HFFc6 (cell line): ENCODE data around the gene STK11. TPM values are rescaled to one million over a fixed set of nuclear protein-coding genes. Genes with fewer than 3 reads are reported as not detected.

ENCODE experiments used
- DNase-seq: peaks from one replicate; pipeline ENCODE4 v3.0.0-alpha.2; 2018
- H3K27ac Mint-ChIP-seq: 2 replicates; pipeline ENCODE4 v1.8.0; 2020; ENCODE audit warnings: mild to moderate bottlenecking, mixed read lengths
- H3K27me3 Mint-ChIP-seq: 2 replicates; pipeline ENCODE4 v1.8.0; 2021; ENCODE audit warnings: mild to moderate bottlenecking, moderate library complexity, mixed read lengths; ENCODE audit not compliant: insufficient read depth
- H3K36me3 Mint-ChIP-seq: 2 replicates; pipeline ENCODE4 v1.8.0; 2021; ENCODE audit warnings: low read depth, mixed read lengths
- H3K4me1 Mint-ChIP-seq: 2 replicates; pipeline ENCODE4 v1.8.0; 2020; ENCODE audit warnings: low read depth, mixed read lengths
- H3K4me3 Mint-ChIP-seq: 2 replicates; pipeline ENCODE4 v1.8.0; 2020; ENCODE audit warnings: mild to moderate bottlenecking, moderate library complexity, mixed read lengths
- H3K9me3 Mint-ChIP-seq: 2 replicates; pipeline ENCODE4 v1.8.0; 2020; ENCODE audit warnings: mild to moderate bottlenecking, mixed read lengths
- total RNA-seq, 6 experiments: library from RNA; stranded (reverse); fragmentation: NEBNext Ultra II Directional; extraction: Animal tissue kit (Norgen Biotek cat#: 25700); gene quantifications; 2 replicates in 1 of 6; 3 replicates in 5 of 6; pipeline ENCODE4 v1.2.3, GENCODE V29; 2021
- TF ChIP-seq, protein P1 (sequence below): fragments of 200-600 bp; sonication (generic); IDR thresholded peaks from 2 replicates; pipeline ENCODE4 v1.5.0; 2021; ENCODE audit warnings: antibody characterized with exemption, mild to moderate bottlenecking

Gene STK11
- total RNA-seq, 6 experiments from 2014 or later = 52.9 to 59.1 (median 56.7) TPM

DNA sequence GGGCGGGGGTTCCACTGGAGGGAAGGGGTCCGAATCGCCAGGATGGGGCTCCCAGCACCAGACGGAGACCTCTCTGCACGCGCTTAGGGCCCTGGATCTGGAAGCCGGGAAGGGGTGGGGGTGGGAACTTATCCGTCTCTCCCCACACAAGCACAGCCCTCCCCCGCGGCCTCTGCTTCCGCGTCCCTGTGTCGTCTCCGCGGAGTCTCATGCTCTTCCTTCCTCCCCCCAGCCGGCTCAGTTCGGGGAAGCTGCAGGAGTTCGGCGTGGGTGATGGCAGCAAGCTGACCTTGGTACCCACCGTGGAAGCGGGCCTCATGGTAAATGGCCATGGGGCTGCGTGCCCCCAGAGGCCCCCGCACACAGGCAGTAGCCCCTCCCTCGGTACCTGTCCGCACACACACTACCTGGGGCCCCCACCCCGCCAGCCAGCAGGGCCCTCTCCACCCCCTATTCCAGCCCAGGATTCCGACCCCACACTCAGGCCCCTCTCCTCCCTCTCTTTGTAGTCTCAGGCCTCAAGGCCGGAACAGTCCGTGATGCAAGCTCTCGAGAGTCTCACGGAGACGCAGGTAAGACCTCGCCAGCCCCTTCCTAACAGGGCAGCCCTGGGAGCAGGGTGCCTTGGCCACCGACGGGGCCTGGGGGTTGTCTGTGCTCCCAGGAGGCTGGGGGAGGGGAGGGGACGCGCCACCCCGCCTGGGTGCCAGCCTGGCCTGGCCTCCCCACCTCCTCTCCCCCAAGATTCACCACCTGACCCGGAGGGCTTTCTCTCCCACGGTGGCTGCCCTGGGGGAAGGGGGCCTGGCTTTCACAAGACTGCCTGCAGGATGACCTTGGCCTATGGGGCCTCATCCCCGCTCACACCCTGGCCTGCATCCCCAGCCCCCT is 46.0 kb downstream of the STK11 start:
- Mint-ChIP-seq H3K27me3 (peaks cover 20% of the 10 kb centered on the region), H3K4me1 (peaks cover 12% of the 10 kb centered on the region), H3K9me3 (no peaks in the 10 kb centered on the region), H3K36me3 (peaks cover 12% of the 10 kb centered on the region), H3K27ac (peak overlapping the region; percentile 92), H3K4me3 (peak overlapping the region; percentile 93)
- DNase-seq = peak; percentile 50
- TF ChIP-seq, protein P1, sequence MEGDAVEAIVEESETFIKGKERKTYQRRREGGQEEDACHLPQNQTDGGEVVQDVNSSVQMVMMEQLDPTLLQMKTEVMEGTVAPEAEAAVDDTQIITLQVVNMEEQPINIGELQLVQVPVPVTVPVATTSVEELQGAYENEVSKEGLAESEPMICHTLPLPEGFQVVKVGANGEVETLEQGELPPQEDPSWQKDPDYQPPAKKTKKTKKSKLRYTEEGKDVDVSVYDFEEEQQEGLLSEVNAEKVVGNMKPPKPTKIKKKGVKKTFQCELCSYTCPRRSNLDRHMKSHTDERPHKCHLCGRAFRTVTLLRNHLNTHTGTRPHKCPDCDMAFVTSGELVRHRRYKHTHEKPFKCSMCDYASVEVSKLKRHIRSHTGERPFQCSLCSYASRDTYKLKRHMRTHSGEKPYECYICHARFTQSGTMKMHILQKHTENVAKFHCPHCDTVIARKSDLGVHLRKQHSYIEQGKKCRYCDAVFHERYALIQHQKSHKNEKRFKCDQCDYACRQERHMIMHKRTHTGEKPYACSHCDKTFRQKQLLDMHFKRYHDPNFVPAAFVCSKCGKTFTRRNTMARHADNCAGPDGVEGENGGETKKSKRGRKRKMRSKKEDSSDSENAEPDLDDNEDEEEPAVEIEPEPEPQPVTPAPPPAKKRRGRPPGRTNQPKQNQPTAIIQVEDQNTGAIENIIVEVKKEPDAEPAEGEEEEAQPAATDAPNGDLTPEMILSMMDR = no peak

DNA sequence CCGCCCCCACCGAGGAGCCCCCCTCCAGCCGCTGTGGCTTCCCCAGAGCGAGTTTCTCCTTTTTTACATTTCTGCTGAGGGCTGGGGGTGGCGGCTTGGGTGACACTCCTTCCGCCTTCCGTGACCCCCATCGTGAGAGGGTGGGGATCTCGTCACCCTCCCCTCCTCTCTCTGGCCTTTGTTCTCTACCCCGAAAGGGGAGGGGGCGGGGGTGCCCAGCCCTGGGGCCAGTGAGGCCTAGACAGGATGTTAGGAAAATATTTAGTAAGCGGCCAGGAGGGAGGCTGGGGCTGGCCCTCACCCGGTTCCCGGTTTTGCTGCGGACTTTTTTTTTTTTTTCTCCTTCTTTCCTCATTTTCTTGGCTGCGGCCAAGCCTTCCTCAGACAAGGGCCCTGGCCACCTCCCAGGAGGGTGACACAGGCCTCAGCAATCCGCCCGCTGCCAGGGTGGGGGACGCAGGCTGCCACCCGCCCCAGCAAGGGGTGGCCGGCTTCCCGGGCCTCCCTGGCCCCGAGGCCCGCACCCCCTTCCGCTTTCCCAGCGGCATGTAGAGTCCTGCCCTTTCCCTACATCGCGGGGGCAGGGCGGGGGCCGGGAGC is 46.7 kb downstream of the STK11 start:
- H3K27ac Mint-ChIP-seq = peak overlapping the region; percentile 92
- H3K4me1 Mint-ChIP-seq = peaks cover 14% of the 10 kb centered on the region
- H3K9me3 Mint-ChIP-seq = no peaks in the 10 kb centered on the region
- peaks cover 13% of the 10 kb centered on the region for H3K36me3 Mint-ChIP-seq
- H3K4me3 Mint-ChIP-seq = peak overlapping the region; percentile 93
- TF ChIP-seq, protein P1 = no peak
- peaks cover 20% of the 10 kb centered on the region for H3K27me3 Mint-ChIP-seq
- peak; percentile 95 for DNase-seq

DNA sequence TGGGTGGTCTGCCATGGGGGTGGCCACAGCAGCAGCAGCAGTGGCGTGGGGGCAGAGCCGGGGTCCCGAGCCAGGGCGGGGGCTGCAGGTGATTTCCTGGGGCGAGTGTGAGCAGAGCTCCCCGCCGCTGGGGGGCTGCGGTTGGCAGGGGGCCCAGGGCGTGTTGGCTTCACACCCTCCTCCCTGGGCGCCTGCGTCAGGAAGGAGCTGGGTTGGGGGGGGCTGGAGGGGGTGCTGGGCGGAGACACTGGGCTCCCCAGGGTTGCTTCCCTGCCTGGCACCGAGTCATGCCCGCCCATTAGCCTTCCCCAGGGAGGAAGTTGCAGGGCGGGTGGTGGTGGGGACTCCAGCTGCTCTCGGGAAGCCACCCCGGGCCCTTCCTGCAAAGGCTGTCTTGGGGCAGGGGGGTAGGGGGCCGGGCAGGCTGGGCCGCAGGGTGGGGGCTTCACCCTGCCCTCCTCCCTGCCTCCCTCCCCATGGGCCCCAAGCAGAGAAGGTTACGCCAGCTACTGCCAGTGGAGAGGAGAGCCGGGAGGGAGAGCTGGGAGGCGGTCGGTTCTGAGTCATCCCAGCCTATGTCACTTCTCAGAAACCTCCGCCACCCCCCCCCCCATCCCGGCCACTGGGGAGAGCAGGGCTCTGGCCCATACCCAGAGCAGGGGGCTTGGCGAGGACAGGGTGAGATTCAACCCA is 47.4 kb downstream of the STK11 start:
- TF ChIP-seq, protein P1 = peak; percentile 63
- Mint-ChIP-seq H3K36me3 (peaks cover 18% of the 10 kb centered on the region), H3K27me3 (peaks cover 20% of the 10 kb centered on the region), H3K4me3 (peak overlapping the region; percentile 93), H3K9me3 (no peaks in the 10 kb centered on the region), H3K4me1 (peaks cover 20% of the 10 kb centered on the region), H3K27ac (peak overlapping the region; percentile 96)
- DNase-seq = peak; percentile 94

DNA sequence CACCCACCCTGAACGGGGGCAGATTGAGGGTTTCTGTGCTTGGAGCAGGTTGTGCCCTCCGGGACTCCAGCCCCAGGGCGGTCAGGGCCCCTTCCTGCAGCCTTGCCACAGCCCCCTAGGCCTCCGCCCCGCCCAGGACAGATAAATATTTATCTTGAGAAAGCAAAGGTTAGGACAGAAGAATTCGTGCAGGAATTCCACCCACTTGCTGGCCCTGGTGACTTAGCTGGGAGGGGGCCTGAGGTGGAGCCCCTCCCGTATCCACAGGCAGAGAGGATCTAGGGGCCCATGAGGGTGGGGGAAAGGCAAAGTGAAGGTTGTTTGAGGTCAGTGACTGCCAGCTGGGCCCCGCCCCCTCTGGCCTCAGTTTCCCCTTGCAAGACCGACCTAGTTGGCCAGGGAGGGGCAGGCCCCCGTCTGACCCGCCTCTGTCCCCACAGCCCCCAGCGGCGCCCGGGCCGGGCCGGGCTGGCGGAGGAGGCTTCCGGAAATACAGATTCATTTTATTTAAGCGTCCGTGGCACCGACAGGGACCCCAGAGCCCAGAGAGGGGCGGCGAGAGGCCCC is 48.0 kb downstream of the STK11 start:
- no peak for DNase-seq
- peaks cover 22% of the 10 kb centered on the region for H3K27me3 Mint-ChIP-seq
- no peaks in the 10 kb centered on the region for H3K9me3 Mint-ChIP-seq
- H3K4me1 Mint-ChIP-seq = peaks cover 27% of the 10 kb centered on the region
- H3K36me3 Mint-ChIP-seq = peaks cover 18% of the 10 kb centered on the region
- H3K4me3 Mint-ChIP-seq = peak overlapping the region; percentile 86
- TF ChIP-seq, protein P1 = no peak
- H3K27ac Mint-ChIP-seq = peak overlapping the region; percentile 96

DNA sequence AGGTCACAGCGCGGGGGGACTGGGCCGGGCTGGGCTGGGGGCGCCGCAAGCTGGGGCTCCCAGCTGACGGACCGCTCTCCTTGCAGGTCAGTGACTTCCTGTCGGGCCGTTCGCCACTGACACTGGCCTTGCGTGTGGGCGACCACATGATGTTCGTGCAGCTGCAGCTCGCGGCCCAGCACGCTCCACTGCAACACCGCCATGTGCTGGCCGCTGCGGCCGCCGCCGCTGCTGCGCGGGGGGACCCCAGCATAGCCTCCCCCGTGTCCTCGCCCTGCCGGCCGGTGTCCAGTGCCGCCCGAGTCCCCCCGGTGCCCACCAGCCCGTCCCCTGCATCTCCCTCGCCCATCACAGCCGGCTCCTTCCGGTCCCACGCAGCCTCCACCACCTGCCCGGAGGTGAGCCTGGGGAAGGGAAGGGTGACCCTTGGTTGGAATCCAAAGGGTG is 48.5 kb downstream of the STK11 start:
- TF ChIP-seq, protein P1 = no peak
- peaks cover 18% of the 10 kb centered on the region for H3K36me3 Mint-ChIP-seq
- peak overlapping the region; percentile 73; the same call in 1 of the 2 replicates for H3K27ac Mint-ChIP-seq
- no peaks in the 10 kb centered on the region for H3K9me3 Mint-ChIP-seq
- H3K27me3 Mint-ChIP-seq = peaks cover 23% of the 10 kb centered on the region
- peaks cover 32% of the 10 kb centered on the region for H3K4me1 Mint-ChIP-seq
- no peak for DNase-seq
- peak overlapping the region; percentile 56; the same call in 1 of the 2 replicates for H3K4me3 Mint-ChIP-seq
